Activated CD8-positive, alpha-beta memory T cell treated with anti-CD3 and anti-CD28 coated beads for 24 hours (primary cell): ENCODE measurements around the gene CCDC85C.

Source experiments
- DNase-seq: peaks from one replicate; pipeline ENCODE4 v3.0.0-alpha.2; 2020

Gene CCDC85C

DNA sequence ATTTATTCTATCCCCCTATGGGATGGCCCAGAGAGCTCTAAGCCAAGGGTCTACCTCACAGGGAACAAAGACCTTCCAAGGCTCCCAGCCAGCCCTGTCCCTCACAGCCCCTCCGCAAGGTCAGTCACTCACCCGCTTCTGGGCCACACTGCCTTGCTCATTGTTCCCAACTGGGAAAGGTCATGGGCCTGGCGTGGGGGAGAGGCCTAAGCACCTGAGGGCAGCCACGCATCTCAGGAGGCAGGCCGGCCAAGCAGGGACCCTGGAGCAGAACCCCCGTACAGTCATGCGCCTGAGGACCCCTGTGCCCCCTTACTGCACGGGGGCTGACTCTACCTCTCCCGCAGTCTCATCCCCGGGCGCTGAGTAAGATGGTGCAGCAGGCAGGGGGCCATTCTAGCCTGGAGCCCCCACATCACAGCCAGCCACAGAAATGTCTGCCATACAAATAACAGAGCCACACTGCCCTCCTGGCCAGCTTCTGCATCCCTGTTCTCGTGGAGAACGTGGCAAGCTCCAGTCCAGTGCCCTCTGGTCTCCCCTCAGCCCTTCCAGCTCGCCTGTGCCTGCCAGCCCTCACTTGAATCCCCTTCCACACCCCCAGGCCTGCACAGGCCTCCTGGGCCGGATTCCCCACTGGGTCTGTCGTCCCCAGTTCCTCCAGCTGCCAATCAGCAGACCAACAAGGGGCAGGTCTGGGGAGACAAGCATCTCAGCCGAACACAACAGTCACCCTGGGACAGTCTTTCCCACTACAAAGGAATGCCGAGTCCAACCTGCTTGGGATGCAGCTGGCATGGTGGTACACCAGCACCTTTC lies 16.3 kb downstream of the CCDC85C start:
- no peak for DNase-seq

DNA sequence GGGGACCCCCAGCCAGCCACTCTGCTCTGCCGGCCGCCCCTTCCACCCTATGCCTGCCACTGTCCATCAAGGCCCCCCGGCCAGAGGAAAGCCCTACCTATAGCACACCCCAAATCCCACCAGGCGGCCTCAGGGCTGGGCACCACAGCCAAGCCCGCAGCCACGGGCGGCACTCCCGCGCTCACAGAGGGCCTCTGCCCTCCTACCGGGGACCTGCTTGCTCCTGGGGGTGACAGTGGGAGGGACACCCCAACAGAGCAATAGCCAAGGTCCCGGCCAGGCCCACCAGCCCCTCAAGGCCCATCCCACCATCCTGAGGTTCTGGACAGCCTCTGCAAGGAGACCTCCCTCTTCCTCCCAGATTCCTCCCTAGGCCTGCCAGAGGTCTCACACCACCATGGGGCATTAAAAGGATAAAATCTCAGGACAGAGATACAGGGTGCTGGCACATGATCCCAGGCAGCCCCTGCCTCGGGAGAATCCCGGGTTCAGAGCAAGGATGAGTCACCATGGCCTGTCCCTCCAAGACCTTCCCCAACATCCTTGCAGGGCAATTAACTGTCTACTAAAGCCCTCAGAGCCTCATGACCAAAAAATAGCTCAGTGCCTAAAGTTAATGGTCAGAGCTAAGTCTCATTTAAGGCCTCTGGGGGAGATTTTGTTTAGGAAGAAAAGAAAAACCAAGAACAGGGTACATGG lies 17.1 kb downstream of the CCDC85C start:
- DNase-seq = no peak

DNA sequence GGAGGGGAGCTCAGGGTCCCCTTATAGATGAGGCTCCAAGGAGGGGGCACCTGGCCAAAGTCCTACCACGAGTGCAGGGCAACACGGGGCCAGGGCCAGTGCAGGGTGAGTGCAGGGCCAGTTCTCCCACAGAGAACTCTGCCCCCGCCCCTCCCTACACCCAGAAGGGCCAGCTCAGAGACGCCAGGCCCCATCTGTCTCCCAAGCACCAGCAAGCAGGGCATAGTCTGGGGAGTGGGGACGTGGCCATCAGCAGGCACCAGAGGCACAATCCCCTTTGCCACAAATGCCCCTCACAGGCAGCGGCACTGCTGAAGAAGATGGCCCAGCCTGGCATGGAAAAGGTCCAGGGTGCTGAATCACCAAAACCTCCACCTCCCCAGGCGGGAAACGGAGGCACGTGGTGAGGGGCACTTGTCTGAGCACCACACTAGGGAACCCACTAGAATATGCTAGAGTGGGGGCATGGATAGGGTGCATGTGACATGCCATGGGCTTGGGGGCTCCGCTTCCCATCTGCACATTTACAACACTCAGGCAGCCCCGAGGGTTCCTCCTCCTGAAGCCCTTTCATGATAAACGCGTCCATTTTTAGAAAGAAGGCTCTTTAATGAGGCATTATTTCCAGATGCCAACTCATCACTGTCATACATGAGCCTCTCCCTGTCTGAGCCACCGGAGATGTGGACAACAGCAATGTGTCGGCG lies 17.8 kb downstream of the CCDC85C start:
- no peak for DNase-seq

DNA sequence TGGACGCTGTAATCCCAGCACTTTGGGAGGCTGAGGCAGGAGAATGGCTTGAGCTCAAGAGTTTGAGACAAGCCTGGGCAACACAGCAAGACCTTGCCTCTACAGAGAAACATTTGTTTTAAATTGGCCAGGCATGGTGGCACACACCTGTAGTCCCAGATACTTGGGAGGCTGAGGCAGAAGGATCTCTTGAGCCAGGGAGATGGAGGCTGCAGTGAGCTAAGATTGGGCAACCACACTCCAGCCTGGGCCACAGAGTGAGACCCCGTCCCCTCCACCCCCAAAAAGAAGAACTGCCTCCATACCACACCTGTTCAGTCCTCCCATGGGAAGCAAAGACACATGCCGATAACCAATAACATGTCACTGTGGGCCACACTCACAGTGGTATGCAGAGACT lies 19.2 kb downstream of the CCDC85C start:
- DNase-seq = no peak

DNA sequence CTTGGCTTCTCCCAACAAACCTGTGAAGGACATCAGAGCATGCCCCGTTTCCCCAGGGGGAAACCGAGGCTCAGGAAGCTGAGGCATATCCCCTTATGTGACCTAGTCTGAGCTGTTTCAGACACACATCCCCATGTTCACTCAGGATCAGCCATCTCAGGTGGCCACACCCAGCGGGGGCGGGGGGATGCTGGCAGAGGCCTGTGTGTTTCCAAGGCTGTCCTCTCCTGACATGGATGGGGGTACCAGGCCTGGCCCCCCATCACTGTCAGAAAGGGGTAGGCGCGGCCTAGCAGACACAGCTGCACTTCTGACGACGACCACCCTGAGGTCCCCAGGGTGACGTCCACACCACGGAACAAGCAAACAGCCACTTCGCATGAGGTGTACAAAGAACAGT lies 22.1 kb downstream of the CCDC85C start:
- no peak for DNase-seq

DNA sequence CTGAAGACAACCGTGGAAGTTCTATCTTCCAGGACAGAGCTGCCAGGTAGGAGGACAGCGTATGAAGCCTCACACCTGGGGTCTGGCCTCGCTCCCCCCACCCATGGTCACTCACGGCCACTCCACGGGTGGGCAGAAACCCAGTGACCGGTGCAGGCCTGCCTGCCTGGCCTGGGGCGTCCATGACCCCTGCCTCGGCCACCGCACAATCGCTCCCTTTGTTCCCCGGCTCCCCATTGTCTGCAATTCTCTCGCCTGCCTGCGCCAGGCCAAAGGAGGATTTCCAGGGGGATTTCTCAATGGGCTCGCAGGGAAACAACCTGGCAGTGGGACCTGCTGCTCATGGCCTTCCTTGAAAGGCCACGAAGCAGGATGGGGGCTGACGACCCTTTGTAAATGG lies 22.6 kb downstream of the CCDC85C start:
- no peak for DNase-seq

DNA sequence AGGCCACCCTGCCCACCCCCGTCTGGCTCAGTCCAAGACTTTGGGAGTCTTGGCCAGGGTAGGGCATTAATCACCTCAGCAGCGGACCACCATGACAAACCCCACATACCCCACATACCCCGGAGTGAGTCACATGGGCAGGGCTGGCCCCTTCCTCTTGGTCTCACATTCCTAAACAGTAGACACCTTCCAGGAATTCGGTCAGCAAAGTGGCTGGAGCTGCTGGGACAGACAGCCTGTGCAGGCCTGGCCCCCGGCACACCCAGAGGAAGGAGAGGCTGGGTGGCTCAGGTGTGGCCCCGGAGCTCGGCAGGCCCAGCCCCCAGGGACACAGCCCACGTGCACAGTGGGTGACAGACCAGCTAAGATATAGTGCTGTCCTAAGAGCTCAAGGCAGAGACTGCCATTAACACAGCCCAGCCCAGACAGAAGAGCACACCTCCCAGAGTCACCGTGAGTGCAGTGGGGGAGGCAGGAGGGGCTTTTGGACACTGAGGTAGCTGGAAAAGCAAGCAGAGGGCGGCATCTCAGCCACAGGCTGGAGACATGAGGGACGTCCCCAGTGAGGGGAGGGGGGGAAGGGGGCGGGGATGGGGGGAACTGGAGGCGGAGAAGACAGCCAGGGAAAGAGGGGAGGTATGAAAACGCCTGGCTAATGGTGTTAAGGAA lies 24.0 kb downstream of the CCDC85C start:
- DNase-seq = no peak

DNA sequence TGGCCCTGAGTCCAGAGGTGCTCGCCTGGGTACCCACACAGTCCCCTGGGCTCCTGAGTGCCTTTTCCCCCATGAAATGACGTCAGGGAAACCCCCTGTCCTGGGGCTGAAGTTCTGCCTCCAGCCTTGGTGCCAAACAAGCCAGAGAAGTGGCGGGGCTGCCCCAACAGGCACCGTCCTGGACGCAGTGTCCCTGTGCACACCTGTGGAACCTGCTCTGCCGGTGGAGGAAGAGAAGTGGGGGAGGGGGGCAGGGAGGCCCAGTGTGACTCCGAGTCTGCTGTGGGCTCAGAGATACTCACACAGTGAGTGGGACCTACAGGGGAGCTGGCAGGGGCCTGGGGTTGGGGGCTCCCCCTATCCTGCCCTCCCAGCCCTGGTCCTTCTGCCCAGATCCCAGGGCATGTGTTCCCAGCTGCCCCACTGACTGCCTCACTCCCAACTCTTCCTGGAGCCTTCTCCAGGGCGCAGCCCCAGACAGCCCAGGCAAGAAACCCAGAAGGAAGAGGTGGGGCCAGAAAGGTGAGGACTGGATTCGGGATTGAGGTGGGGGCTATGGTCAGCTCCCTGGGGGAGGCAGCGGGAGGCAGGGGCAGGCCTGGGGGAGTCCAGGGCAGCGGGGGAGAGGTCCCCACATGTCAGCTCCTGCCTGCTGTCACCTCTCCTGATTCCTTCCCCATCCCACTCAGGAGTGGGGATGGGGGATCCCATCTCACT lies 24.7 kb downstream of the CCDC85C start:
- no peak for DNase-seq

DNA sequence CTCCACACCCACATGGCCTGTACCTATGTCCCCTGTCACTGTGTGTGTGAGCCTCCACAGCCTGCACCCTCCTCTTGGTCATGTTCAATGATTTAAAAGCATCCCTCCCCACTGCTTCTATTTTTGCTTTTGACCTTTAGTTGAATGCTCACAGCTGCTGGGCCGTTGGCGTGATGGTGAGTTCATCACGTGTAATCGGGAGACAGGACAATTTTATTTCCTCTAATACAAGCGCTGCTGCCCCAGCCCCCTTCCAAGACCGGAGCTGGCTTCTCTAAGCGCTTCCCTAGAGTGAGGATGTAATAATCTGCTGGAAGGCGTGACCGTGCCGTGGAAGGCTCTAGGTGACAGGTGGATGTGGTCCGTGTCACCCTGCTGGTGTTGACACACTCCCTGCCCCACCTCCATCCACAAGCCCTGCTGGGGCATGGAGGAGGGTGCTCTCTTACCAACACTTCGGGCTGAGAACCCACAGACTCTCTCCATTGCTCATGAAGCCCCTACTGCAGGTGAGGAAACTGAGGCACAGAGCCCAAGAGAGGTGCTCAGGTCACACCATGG lies 25.4 kb downstream of the CCDC85C start:
- DNase-seq = no peak

DNA sequence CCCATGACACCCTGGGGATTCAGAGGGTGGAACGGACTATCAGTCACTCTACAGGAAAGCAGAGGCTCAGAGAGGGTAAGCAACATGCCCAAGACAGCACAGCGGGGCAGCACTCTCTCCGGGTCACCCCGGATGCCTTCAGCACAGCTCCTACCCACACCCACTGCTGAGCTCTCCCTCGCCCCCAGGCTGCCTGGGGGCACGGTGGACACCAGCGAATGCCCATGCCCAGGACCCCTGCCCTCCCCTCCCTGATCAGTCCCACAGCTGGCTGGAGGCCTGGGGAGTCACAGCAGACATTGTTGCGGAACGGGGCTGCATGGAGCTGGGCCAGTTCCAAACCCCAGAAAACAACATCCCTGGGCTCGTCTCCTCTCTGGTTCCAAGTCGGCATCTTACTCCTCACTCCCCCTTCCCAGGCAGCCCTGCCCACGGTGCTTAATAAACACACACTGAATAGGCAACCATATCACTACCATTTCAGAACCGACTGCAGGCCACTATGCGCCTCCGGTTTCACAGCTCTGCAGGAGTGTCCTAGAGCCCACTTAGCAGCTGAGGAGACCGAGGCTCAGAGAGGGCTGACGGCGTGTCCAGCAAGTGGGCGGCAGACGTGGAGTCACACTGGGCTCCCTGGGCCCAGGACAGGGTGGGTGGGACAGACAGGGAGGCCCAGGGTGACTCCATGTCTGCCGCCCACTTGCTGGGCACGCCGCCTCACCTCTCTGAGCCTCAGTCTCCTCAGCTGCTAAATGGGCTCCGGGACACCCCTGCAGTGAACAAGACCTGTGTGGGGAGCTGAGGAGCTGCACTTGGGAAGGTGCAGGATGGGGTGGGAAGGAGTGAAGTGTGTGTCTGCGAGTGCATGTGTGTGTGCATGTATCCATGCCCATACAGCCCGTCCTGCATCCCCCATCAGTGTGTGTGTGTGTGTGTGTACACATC lies 27.0 kb downstream of the CCDC85C start:
- no peak for DNase-seq

DNA sequence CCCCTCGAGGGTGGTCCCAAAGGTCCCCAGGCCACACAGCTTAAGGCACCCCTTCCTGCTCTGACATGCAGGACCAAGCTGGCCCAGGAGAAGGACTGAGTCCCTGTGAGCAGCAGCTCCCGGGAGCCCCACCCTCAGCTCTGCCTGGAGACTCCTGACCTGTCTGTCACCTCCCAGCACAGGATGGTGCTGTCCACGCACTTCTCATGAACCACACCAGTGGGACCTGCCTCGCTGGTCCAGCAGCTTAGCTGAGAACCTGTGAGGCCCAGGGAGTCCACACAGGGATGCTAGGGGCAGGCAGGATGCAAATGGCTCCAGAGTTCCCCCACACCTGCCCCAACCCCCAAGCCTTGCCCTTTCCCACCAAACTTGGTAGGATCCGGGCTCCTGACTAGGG lies 27.7 kb downstream of the CCDC85C start:
- no peak for DNase-seq

DNA sequence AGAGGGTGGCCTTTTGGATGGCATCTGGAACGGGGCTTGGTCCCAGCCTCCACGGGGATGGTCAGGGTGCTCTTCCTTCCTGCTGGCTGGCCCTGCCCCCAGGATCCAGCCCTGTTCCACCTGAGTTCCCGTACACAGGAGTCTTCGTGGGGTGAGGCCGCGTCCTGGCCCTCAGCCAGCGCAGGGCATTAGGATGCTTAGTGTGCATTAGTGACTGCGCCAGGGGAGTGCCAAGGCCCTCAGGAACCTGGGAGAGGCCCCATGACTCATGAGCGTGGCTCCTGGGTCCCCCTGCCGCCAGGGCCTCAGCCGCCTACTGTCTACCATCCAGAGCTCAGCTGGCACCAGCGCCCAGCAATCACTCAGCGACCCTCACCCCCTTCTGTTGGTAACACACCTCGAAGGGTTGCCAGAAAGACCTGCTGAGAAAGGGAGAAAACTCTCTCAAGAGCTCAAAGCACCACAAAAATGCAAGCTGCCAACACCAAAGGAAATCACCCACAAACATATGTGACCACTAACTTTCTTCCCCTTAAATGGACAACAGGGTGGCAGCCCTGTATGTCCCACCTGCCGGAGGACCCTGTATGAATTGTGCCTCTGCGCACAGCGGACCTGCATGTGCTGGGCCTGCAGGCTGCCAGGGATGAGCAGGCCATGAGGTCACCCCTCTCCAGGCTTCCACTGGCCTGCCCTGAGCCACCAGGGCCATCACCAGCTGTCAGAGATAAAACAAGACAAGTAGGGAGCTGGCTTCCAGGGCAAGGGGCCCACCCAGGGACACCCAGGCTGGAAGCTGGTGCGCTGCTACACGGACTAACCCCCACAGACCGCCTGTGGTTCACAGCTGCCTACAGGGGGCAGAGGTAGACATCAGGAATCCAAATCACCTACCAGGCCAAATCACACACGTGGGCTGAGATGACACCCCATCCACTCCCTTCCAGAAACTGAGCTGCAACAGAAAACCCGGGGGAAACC lies 28.7 kb downstream of the CCDC85C start:
- DNase-seq = no peak

DNA sequence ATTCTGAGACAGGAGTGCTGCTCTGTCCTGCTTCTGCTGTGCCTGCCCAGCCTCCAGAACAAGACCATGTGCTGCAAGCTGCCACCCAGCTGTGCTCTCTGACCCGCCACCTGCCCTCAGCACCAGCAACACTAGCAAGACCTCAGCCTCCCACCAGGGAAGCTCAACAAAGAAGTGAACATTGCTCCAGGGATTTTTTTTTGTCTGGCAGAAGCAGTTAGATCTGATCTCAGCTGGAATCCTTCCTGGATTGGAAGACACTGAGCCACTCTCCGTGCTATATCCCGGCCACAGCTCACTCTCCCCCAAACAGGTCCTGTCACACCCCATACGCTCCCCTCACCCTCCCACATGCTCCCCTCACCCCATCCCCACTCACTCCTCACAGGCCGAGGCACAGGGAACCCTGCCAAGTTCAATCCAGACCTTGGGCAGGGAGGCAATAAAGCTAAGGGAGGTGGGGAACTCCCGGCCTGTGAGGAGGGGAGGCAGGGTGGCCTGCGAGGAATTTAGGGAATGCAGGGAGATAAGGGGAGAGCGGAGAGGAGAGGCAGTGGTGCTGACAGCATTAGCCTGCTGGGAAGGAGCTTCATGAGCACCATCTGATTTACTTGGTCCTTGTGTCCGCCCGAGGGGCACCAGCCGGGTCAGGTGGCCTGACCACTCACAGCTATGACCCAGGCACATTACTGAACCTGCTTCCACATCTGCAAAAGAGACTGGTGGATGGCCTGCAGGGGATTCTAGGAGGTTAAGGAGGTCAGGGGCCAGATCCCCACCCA lies 29.7 kb downstream of the CCDC85C start:
- DNase-seq = no peak

DNA sequence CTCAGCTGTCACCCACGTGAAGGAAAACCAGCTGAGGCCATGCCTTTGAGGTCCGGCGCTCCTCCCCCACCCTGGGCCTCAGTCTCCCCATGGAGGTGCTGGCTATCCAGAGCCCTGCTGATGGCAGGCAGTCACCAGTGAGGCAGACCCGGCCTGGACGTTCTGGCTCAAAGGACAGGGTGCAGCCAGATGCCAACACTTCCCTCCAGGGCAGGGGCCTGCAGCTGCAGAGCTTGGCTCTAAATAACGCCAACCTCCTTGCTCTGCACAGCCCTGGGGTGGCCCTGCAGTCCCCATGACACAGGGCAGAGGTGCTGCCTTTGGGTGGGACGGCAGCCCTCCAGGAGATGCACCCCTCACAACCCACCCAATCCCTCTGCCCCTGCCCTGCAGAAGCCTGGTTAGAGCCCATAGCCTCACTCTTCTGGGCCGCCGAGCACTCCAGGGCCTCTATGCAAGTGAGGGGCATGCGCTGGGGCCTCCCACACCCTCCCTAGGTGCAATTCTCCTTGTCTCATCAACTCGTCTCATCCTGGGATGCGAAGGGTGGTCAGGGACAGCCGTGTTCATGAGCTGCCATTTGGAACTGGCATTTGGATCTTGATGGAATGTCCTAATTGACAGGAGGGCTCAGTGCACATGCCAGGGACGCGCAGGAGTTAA lies 30.4 kb downstream of the CCDC85C start:
- DNase-seq = no peak

DNA sequence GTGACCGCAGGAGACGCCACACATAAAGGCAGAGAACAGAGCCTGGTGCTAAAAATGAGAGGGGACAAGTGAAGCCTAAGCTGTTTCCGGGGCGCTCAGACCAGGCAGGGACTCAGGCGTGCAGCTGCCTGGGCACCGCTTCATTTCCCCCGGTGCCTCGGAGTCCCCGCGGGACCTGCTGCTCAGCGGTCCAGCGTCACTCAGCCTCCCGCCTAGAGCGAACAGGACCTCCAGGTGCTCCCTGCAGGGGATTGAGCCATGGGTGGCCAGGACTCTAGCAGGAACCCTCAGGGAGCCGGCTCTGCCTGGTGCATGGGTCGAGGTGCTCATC lies 31.0 kb downstream of the CCDC85C start:
- no peak for DNase-seq

DNA sequence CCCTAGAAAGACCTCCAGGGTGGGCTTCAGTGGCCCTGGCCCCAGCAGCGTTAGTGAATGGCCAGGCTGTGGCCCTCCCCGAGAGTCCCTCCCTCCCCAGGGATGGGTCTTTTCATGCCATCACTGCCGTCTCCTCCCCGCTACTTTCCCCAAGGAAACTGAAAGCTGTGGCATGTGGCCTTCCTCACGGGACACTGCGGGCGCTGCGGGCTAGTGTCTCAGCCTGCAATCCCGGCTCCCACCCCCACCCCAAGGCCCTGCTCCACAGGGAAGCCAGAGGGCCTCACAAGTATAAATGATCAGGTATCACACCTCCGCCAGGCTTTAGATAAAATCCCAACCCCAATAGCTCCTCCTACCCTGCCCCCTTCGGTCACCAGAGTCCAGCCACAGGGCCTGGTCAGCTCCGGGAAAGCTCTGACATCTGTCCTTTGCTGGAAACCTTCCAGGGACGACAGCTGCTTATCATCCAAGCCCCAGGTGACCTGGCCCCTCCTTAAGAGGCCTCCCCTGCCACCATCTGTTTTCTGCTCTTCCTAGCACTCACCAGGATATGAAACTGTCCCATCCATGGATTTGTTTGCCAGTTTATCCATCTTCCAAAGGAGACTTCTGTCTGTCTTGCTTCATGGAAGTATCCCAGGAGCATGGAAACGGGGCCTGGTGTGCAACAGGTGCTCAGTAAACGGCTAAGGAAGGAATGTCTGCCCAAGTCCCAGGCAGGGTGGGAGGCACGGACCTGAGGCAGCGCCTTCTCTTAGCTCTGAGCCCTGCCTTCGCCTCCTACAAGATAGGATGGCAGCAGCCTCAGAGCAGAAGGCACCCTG lies 31.6 kb downstream of the CCDC85C start:
- DNase-seq = no peak

DNA sequence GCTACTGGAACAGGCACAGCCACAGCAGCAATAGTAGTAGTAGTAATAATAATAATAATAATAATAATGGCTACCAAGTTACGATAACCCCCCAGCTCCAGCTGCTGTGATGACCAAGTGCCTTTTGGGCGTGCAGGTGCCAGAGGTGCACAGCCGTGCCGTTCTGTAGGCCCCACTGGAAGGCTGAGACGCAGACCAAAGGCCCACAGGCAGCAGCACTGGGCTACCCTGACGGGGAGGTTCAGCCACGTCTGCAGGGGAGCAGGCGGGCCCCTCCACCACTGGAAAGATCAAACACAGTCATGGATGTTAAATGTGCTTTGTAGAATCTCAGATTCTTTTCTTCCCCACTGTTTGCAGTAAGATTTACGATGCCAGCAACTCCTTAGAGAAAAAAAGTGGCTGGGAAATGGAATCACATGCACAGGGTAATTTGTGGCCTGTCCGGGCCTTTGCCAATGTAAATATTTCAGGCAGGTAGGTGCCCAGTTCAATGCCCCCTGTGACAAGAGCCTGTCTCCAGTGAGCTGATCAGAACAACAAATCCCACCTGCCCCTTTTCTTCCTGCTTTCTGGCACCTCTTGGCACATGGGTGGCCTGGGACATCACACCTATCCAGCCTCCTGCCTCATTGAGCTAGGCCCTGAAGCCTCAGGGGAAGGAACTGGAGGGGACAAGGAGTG lies 32.6 kb downstream of the CCDC85C start:
- DNase-seq = no peak
